Stimulated activated CD8-positive, alpha-beta memory T cell treated with anti-CD3 and anti-CD28 coated beads, Interleukin-7, amount 100 ng/mL, for 48 hours (primary cell): Measurements from ENCODE around the gene TNNT3.
"Not testable (repeated sequence)": the region's sequence is repeated elsewhere in the genome, so short reads cannot be mapped to it uniquely, and the experiment has no call there.

Source experiments
- DNase-seq, 2 donors: peaks; one replicate each; pipeline ENCODE4 v3.0.0-alpha.2; 2020; ENCODE audit warnings: low read depth in 1 of 2; ENCODE audit errors: extremely low read depth in 1 of 2

The TNNT3 gene

GRCh38 chr11:1933416-1934334 is 14.2 kb downstream of the TNNT3 start:
- no peak for DNase-seq

- no peak for DNase-seq
These were observed 15.0 kb downstream of the TNNT3 start for GRCh38 chr11:1934335-1935155.

GRCh38 chr11:1935156-1936071 is 15.9 kb downstream of the TNNT3 start:
- DNase-seq: no peak

- no peak for DNase-seq
These were observed 16.7 kb downstream of the TNNT3 start for GRCh38 chr11:1936072-1936780.

GRCh38 chr11:1936781-1937615 is 17.5 kb downstream of the TNNT3 start:
- no peak for DNase-seq

- DNase-seq: no peak
These were observed 18.3 kb downstream of the TNNT3 start for GRCh38 chr11:1937616-1938342.

- no peak for DNase-seq
These were observed 19.0 kb downstream of the TNNT3 start for GRCh38 chr11:1938343-1939005.

GRCh38 chr11:1939006-1939625 is 19.6 kb downstream of the TNNT3 start:
- DNase-seq: no peak

GRCh38 chr11:1939788-1940187 is 20.3 kb downstream of the TNNT3 start:
- DNase-seq: not testable (repeated sequence)

- DNase-seq: no peak
These were observed 23.2 kb downstream of the TNNT3 start for GRCh38 chr11:1942558-1943260.

- no peak for DNase-seq
These were observed 24.1 kb downstream of the TNNT3 start for GRCh38 chr11:1943576-1943975.

GRCh38 chr11:1943977-1944376 is 24.5 kb downstream of the TNNT3 start:
- no peak for DNase-seq

GRCh38 chr11:1946812-1947484 is 27.4 kb downstream of the TNNT3 start, which contains the start of gene MRPL23:
Gene MRPL23, plus strand, starts transcription at chr11:1947332. Its CDS starts 31 bp downstream, at chr11:1947363.
- DNase-seq: no peak

- no peak for DNase-seq
These were observed 28.2 kb downstream of the TNNT3 start for GRCh38 chr11:1947592-1948237.

GRCh38 chr11:1948389-1948788 is 28.9 kb downstream of the TNNT3 start:
- no peak for DNase-seq

GRCh38 chr11:1949302-1949701 is 29.8 kb downstream of the TNNT3 start:
- no peak for DNase-seq
